Nephron progenitor cell (in vitro differentiated cells): Measurements from ENCODE around the gene NR5A2.
A peak's percentile ranks its signal among the peaks of the same experiment; 100 is the strongest.

Experiments
- DNase-seq: peaks from one replicate; pipeline ENCODE4 v3.0.0; 2021
- H3K27ac Mint-ChIP-seq: 2 replicates; pipeline ENCODE4 v1.8.0; 2021; ENCODE audit warnings: mild to moderate bottlenecking, moderate library complexity, mixed read lengths
- H3K27me3 Mint-ChIP-seq: 2 replicates; pipeline ENCODE4 v1.8.0; 2021; ENCODE audit warnings: mild to moderate bottlenecking, low read depth, mixed read lengths; ENCODE audit not compliant: poor library complexity
- H3K36me3 Mint-ChIP-seq: 2 replicates; pipeline ENCODE4 v1.8.0; 2021; ENCODE audit warnings: low read depth, mixed read lengths
- H3K4me1 Mint-ChIP-seq: 2 replicates; pipeline ENCODE4 v1.8.0; 2021; ENCODE audit warnings: mixed read lengths
- H3K4me3 Mint-ChIP-seq: 2 replicates; pipeline ENCODE4 v1.8.0; 2021; ENCODE audit warnings: mild to moderate bottlenecking, moderate library complexity, mixed read lengths
- H3K9me3 Mint-ChIP-seq: 2 replicates; pipeline ENCODE4 v1.8.0; 2021; ENCODE audit warnings: mild to moderate bottlenecking, moderate library complexity, mixed read lengths
- TF ChIP-seq, protein P1 (sequence below): fragments of 200-600 bp; sonication (generic); IDR thresholded peaks from 2 replicates; pipeline ENCODE4 v1.5.0; 2021; ENCODE audit warnings: antibody characterized with exemption

Gene NR5A2

DNA sequence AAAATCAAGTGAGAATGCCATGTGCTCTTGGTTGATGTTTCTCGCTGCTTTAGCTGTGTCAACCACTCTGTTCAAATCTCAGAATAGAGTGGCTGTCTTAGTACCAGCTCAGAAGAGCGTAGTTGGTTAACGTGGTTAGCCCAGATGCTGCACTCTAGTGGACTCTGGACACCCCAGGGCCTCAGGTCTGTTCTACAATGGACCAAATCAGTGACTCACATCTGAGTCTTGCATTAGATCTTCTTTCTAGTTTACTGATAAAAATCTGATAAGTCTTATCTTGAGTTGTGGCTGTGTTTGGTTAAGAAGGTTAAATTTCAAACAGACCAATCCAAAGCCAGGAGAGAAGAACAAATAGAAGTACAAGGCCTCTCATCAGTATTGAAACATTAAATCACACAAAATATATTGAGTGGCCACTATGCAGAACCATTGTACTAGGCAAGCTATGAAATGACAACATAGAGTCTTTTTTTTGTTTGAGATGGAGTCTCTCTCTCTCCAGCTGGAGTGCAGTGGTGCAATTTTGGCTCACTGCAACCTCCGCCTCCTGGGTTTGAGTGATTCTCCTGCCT lies 104.1 kb downstream of the NR5A2 start:
- peaks cover 25% of the 10 kb centered on the region for H3K4me1 Mint-ChIP-seq
- no peaks in the 10 kb centered on the region for H3K9me3 Mint-ChIP-seq
- H3K36me3 Mint-ChIP-seq = no peaks in the 10 kb centered on the region
- no peak overlapping the region for H3K4me3 Mint-ChIP-seq
- no peaks in the 10 kb centered on the region for H3K27me3 Mint-ChIP-seq
- no peak for DNase-seq
- H3K27ac Mint-ChIP-seq = no peak overlapping the region
- TF ChIP-seq, protein P1, sequence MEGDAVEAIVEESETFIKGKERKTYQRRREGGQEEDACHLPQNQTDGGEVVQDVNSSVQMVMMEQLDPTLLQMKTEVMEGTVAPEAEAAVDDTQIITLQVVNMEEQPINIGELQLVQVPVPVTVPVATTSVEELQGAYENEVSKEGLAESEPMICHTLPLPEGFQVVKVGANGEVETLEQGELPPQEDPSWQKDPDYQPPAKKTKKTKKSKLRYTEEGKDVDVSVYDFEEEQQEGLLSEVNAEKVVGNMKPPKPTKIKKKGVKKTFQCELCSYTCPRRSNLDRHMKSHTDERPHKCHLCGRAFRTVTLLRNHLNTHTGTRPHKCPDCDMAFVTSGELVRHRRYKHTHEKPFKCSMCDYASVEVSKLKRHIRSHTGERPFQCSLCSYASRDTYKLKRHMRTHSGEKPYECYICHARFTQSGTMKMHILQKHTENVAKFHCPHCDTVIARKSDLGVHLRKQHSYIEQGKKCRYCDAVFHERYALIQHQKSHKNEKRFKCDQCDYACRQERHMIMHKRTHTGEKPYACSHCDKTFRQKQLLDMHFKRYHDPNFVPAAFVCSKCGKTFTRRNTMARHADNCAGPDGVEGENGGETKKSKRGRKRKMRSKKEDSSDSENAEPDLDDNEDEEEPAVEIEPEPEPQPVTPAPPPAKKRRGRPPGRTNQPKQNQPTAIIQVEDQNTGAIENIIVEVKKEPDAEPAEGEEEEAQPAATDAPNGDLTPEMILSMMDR = no peak

DNA sequence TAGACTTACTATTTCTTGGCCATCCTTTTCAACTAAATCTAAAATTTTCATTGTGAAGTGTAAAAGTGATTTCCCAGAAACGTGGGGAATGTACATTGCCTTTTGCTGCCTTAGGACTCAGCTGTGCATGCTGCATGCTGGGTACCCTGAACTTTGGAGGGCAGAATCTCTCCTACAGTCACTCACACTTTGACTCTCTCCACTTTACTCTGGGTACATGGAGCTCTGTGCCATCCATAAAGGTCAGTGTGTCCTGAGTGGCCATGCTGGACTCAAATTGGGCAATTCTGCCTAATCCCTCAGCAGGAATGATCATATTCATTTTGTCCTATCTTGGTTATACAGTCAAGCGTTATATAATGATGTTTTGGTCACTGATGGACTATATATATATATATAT lies 105.6 kb downstream of the NR5A2 start:
- Mint-ChIP-seq H3K9me3 (no peaks in the 10 kb centered on the region), H3K27me3 (no peaks in the 10 kb centered on the region), H3K4me3 (no peak overlapping the region), H3K27ac (no peak overlapping the region), H3K4me1 (peaks cover 25% of the 10 kb centered on the region), H3K36me3 (no peaks in the 10 kb centered on the region)
- TF ChIP-seq, protein P1 = no peak
- DNase-seq = no peak

DNA sequence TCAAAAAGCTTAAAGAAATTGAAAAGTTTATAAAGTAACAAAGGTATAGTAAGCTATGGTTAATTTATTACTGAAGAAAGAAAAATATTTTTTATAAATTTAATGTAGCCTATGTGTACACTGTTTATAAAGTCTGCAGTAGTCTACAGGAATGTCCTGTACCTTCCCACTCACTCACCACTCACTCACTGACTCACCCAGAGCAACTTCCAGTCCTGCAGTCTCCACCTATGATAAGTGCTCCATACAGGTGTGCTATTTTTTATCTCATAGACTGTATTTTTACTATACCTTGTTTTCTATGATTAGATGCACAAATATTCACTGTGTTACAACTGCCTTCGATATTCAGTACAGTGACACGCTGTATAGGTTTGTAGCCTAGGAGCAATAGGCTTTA lies 106.6 kb downstream of the NR5A2 start:
- TF ChIP-seq, protein P1 = no peak
- Mint-ChIP-seq H3K27ac (no peak overlapping the region), H3K27me3 (no peaks in the 10 kb centered on the region), H3K36me3 (no peaks in the 10 kb centered on the region), H3K4me3 (no peak overlapping the region), H3K4me1 (peaks cover 16% of the 10 kb centered on the region), H3K9me3 (no peaks in the 10 kb centered on the region)
- DNase-seq = no peak

DNA sequence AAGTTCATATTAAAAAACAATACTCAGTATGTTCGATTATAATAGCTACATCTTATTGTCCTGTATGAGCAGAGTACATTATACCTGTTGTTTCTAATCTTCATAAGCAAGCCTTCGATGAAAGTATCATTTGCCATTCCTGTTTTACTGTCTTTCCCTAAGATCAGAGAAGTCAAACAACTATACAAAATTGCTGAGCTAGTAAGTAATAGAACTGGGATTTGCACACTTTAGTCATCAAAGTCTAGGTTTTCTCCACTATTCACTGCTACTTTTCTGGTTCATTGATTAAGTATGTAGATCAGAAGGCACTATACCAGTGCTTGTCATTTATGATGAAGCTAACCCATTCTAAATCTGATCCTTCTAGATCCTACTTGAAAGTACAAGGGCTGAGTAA lies 108.9 kb downstream of the NR5A2 start:
- peaks cover 9% of the 10 kb centered on the region for H3K36me3 Mint-ChIP-seq
- H3K4me1 Mint-ChIP-seq = no peaks in the 10 kb centered on the region
- DNase-seq = no peak
- TF ChIP-seq, protein P1 = no peak
- peak overlapping the region; percentile 41 for H3K27ac Mint-ChIP-seq
- no peak overlapping the region for H3K4me3 Mint-ChIP-seq
- no peaks in the 10 kb centered on the region for H3K27me3 Mint-ChIP-seq
- peaks cover 4% of the 10 kb centered on the region for H3K9me3 Mint-ChIP-seq

DNA sequence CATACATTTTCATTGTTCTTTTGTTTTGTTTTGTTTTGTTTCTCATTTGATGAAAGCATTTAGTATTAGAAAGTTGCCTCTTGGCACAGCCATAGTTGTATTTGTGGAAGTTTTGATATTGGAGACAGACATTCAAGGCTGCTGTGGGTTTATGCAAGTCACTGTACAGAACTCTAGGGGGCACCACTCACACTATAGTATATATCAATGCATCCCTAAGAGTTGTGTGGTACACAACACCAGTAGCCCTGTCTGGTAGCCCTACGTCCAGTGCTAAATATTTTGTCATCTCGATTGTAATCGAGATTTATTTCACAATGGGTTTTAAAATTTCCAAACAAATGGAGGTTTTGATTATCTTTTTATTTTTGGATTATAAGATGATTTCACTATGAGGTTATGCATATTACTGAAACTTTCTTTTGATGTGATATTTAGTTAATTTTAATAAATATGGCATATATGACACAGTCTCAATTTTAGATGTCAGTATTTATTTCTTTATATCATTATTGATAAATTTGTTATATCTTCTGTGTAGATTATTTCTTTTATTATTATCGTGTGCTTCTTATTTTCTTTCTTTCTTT lies 112.2 kb downstream of the NR5A2 start:
- Mint-ChIP-seq H3K36me3 (peaks cover 16% of the 10 kb centered on the region), H3K4me3 (no peak overlapping the region), H3K27ac (no peak overlapping the region), H3K9me3 (peaks cover 7% of the 10 kb centered on the region), H3K4me1 (peaks cover 7% of the 10 kb centered on the region), H3K27me3 (peaks cover 3% of the 10 kb centered on the region)
- DNase-seq = peak; percentile 8
- TF ChIP-seq, protein P1 = peak; percentile 48

DNA sequence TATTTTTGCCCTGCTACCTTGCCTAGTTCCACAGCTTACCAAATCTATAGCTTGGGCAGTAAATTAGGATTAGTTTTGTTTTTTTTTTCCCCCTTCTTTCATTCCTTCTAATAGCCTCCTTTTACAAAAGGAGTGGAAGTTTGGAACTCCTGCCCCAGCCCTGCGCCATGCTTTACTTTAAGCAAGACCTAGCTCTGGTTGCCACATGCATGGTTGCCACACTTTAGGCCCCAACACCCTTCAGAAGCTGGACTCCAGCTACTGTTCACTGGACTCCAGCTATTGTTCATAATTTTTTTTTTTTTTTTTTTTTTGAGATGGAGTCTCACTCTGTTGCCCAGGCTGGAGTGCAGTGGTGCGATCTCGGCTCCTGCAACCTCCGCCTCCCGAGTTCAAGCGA lies 115.8 kb downstream of the NR5A2 start:
- TF ChIP-seq, protein P1 = no peak
- Mint-ChIP-seq H3K4me3 (no peak overlapping the region), H3K36me3 (peaks cover 25% of the 10 kb centered on the region), H3K27me3 (peaks cover 3% of the 10 kb centered on the region), H3K27ac (peak overlapping the region; percentile 75), H3K9me3 (peaks cover 7% of the 10 kb centered on the region), H3K4me1 (peaks cover 7% of the 10 kb centered on the region)
- no peak for DNase-seq
